Measurements from ENCODE around the gene LYVE1.

LYVE1 gene

GRCh38 chr11:10526974-10527918 is 41.2 kb downstream of the LYVE1 start:
- H3K9me3 Mint-ChIP-seq, result no peaks in the 10 kb centered on the region
- H3K4me1 Mint-ChIP-seq, result peaks cover 20% of the 10 kb centered on the region
- H3K27ac Mint-ChIP-seq, result peak overlapping the region; percentile 92
- peaks cover 11% of the 10 kb centered on the region for H3K36me3 Mint-ChIP-seq
- H3K4me3 Mint-ChIP-seq, result peak overlapping the region; percentile 63
- H3K27me3 Mint-ChIP-seq, result no peaks in the 10 kb centered on the region

- Mint-ChIP-seq H3K36me3 (peaks cover 15% of the 10 kb centered on the region), H3K4me3 (no peak overlapping the region), H3K27ac (no peak overlapping the region), H3K27me3 (no peaks in the 10 kb centered on the region), H3K9me3 (no peaks in the 10 kb centered on the region), H3K4me1 (peaks cover 20% of the 10 kb centered on the region)
These were observed 44.0 kb downstream of the LYVE1 start for GRCh38 chr11:10524471-10524870.

GRCh38 chr11:10522921-10523320 is 45.5 kb downstream of the LYVE1 start:
- H3K36me3 Mint-ChIP-seq, result peaks cover 12% of the 10 kb centered on the region

GRCh38 chr11:10522276-10522675 is 46.2 kb downstream of the LYVE1 start:
- no peak overlapping the region for H3K27ac Mint-ChIP-seq
- no peaks in the 10 kb centered on the region for H3K9me3 Mint-ChIP-seq
- no peak overlapping the region for H3K4me3 Mint-ChIP-seq
- H3K27me3 Mint-ChIP-seq, result no peaks in the 10 kb centered on the region
- H3K36me3 Mint-ChIP-seq, result peaks cover 8% of the 10 kb centered on the region
- peaks cover 15% of the 10 kb centered on the region for H3K4me1 Mint-ChIP-seq

More at GRCh38 chr11:10522921-10523320, 45.5 kb downstream of the LYVE1 start:
- Mint-ChIP-seq H3K4me3 (no peak overlapping the region), H3K9me3 (no peaks in the 10 kb centered on the region), H3K27ac (no peak overlapping the region), H3K4me1 (peaks cover 20% of the 10 kb centered on the region), H3K27me3 (no peaks in the 10 kb centered on the region)

GRCh38 chr11:10520562-10520961 is 47.9 kb downstream of the LYVE1 start:
- Mint-ChIP-seq H3K9me3 (no peaks in the 10 kb centered on the region), H3K4me3 (no peak overlapping the region), H3K36me3 (peaks cover 8% of the 10 kb centered on the region), H3K4me1 (peaks cover 3% of the 10 kb centered on the region), H3K27me3 (no peaks in the 10 kb centered on the region), H3K27ac (no peak overlapping the region)

GRCh38 chr11:10519630-10520029 is 48.8 kb downstream of the LYVE1 start:
- Mint-ChIP-seq H3K27ac (no peak overlapping the region), H3K27me3 (no peaks in the 10 kb centered on the region), H3K9me3 (no peaks in the 10 kb centered on the region), H3K4me3 (no peak overlapping the region), H3K36me3 (peaks cover 10% of the 10 kb centered on the region), H3K4me1 (peaks cover 3% of the 10 kb centered on the region)

GRCh38 chr11:10518891-10519290 is 49.6 kb downstream of the LYVE1 start:
- Mint-ChIP-seq H3K27ac (no peak overlapping the region), H3K27me3 (no peaks in the 10 kb centered on the region), H3K9me3 (no peaks in the 10 kb centered on the region), H3K36me3 (peaks cover 11% of the 10 kb centered on the region), H3K4me1 (peaks cover 3% of the 10 kb centered on the region), H3K4me3 (no peak overlapping the region)

GRCh38 chr11:10518123-10518522 is 50.3 kb downstream of the LYVE1 start:
- Mint-ChIP-seq H3K27ac (no peak overlapping the region), H3K36me3 (peaks cover 9% of the 10 kb centered on the region), H3K9me3 (no peaks in the 10 kb centered on the region), H3K4me1 (peaks cover 3% of the 10 kb centered on the region), H3K27me3 (no peaks in the 10 kb centered on the region), H3K4me3 (no peak overlapping the region)

- H3K27me3 Mint-ChIP-seq, result no peaks in the 10 kb centered on the region
- H3K36me3 Mint-ChIP-seq, result peaks cover 6% of the 10 kb centered on the region
- H3K9me3 Mint-ChIP-seq, result no peaks in the 10 kb centered on the region
- H3K27ac Mint-ChIP-seq, result peak overlapping the region; percentile 48
- H3K4me3 Mint-ChIP-seq, result no peak overlapping the region
- peaks cover 3% of the 10 kb centered on the region for H3K4me1 Mint-ChIP-seq
These were observed 53.0 kb downstream of the LYVE1 start for GRCh38 chr11:10515418-10515817.

- H3K4me3 Mint-ChIP-seq, result no peak overlapping the region
- peak overlapping the region; percentile 48 for H3K27ac Mint-ChIP-seq
- H3K36me3 Mint-ChIP-seq, result peaks cover 6% of the 10 kb centered on the region
- H3K4me1 Mint-ChIP-seq, result peaks cover 3% of the 10 kb centered on the region
- no peaks in the 10 kb centered on the region for H3K27me3 Mint-ChIP-seq
- H3K9me3 Mint-ChIP-seq, result no peaks in the 10 kb centered on the region
These were observed 53.8 kb downstream of the LYVE1 start for GRCh38 chr11:10514709-10515108.

- no peaks in the 10 kb centered on the region for H3K9me3 Mint-ChIP-seq
- no peak overlapping the region for H3K27ac Mint-ChIP-seq
- no peak overlapping the region for H3K4me3 Mint-ChIP-seq
- peaks cover 6% of the 10 kb centered on the region for H3K36me3 Mint-ChIP-seq
- no peaks in the 10 kb centered on the region for H3K27me3 Mint-ChIP-seq
- H3K4me1 Mint-ChIP-seq, result peaks cover 3% of the 10 kb centered on the region
These were observed 54.3 kb downstream of the LYVE1 start for GRCh38 chr11:10514202-10514601.

GRCh38 chr11:10511181-10511621 is 57.3 kb downstream of the LYVE1 start:
- Mint-ChIP-seq H3K27me3 (no peaks in the 10 kb centered on the region), H3K9me3 (no peaks in the 10 kb centered on the region), H3K27ac (no peak overlapping the region), H3K36me3 (peaks cover 3% of the 10 kb centered on the region), H3K4me1 (no peaks in the 10 kb centered on the region), H3K4me3 (no peak overlapping the region)
